Breast epithelium (tissue), 3 donors: ENCODE results near the gene CIAO3.

Experiments used
- CTCF ChIP-seq, 3 donors: fragments of 450-650 bp; IDR thresholded peaks; one replicate each; pipeline ENCODE4 v1.5.1; 2016 to 2017; ENCODE audit warnings: antibody characterized with exemption in 3 of 3, mild to moderate bottlenecking in 3 of 3, moderate library complexity in 3 of 3
- POLR2AphosphoS5 ChIP-seq, 3 donors: sonication (generic); formaldehyde crosslinking; IDR thresholded peaks; one replicate each; pipeline ENCODE4 v1.6.1; 2017; ENCODE audit warnings: antibody characterized with exemption in 3 of 3

GRCh38 chr16:724188-725040, 16.4 kb downstream of the CIAO3 start:
- no peak for TF ChIP-seq CTCF (IDR thresholded peaks at IDR 0.05)
- TF ChIP-seq POLR2AphosphoS5 (IDR thresholded peaks at IDR 0.05): no peak
